ENCODE measurements around the gene ZBTB37. TPM values are rescaled to one million over a fixed set of nuclear protein-coding genes. Genes with fewer than 3 reads are reported as not detected.
"Not testable (repeated sequence)": the region's sequence is repeated elsewhere in the genome, so short reads cannot be mapped to it uniquely, and the experiment has no call there.

The ZBTB37 gene, protein sequence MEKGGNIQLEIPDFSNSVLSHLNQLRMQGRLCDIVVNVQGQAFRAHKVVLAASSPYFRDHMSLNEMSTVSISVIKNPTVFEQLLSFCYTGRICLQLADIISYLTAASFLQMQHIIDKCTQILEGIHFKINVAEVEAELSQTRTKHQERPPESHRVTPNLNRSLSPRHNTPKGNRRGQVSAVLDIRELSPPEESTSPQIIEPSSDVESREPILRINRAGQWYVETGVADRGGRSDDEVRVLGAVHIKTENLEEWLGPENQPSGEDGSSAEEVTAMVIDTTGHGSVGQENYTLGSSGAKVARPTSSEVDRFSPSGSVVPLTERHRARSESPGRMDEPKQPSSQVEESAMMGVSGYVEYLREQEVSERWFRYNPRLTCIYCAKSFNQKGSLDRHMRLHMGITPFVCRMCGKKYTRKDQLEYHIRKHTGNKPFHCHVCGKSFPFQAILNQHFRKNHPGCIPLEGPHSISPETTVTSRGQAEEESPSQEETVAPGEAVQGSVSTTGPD
- 1 to 10 TPM; 7.2 to 9.7 (median 8.1) TPM for polyA plus RNA-seq (ENCODE audit: insufficient read length in 4 of 4)

DNA sequence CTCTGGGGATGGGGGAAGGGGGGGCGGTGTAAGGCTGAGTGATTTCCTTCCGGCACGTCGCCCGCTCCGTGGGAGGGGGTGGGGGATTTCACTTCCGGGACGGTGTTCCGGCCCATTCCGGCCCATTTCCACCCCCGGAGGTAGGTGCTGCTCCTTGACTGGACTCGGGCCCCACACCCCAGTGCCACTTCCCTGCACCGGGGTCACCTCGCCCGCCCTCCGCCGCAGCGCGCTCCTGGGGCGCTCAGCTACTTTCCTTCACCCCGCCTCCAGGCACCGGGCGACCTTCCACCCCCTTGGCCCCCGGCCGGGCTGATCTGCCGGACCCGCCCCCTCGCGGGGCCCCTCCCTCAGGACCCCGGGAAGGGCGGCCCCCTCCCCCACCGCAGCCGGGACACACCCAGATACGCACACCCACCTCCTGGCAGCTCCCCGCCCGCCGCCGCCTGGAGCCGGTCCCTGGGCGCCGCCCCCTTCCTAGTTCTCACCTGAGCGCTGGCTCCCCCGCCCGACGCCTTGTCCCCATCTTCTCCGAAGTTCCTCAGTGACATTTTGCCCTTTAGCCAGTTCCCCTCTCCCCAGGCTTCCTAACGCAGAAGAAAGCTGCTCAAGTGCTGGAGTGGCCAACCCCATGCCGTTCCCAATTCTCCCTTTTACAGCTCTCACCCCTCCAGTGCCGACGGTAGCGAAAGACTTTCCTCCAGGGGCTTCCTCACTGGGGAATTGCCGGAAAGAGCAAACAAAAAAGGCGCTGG is at the start of gene ZBTB37:
ZBTB37 (plus strand) TSS at position 115 of the 755 bp plus-strand sequence. CDS start 1,846 bp downstream, outside the sequence.
- DNase-seq (ENCODE audit: low read depth in 4 of 4, low spot score in 3 of 4) = peak; percentile 65 to 70 (median 68)

DNA sequence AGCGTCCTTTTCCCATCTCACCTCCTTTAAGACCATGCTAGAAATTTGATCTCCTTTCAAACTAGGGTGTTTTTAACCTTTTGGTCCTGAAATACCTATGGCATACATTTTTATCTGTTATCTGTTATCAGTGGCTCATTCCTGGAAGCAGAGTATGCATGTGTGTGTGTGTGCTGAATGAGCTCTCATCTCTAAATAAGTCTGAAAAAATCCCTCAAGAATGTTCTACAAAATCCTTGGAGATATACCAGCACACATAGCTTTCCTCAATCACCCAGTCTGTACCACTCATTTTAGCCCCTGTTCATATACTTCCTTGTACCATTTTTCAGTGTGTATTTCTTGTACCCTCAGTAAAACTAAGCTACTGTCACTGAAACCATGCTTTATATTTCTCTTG is 49.7 kb upstream of the ZBTB37 start:
- no peak for DNase-seq (ENCODE audit: low read depth in 4 of 4, low spot score in 3 of 4)

DNA sequence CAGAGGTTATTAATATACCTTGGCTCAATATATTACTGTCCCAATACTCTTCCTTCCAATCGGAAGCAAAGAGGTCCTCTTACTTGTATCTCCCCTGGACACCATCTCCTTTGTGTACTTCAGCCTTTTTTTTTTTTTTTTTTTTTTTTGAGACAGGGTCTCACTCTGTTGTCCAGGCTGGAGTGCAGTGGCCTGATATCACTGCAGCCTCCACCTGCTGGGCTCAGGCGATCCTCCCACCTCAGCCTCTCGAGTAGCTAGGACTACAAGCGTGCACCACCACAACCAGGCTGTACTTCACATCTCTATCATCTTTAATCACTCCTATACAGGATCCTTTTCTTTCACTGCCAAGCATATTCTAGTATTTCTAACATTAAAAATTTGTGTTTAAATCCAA is 46.5 kb upstream of the ZBTB37 start:
- DNase-seq (ENCODE audit: low read depth in 4 of 4, low spot score in 3 of 4) = no peak

DNA sequence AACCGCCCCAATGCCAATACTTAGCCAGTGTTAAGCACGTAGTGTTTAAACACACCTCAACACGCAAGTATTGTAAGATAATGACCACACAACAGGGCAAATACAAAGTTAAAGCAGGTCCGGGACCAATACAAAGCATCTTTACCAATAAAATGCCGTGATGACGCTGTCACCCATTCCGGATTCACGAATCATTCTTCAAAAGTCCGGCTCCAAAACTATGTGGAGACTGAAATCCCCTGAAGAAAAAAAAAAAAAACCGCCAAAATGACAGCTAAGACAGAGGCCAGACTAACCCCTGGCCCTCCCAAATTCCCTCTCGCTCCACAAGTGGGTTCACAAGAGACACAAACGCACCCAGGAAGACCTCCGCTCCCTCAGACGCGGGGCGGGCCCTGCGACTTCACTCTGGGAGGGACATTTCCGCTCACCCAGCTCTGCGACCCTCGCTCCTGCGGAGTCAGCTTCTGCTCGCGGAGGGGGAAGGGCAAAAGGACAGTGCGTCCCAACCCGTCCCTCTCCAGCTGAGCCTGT is 44.3 kb upstream of the ZBTB37 start:
- peak in 1 of 4 donors; percentile 7 for DNase-seq (ENCODE audit: low read depth in 4 of 4, low spot score in 3 of 4)

DNA sequence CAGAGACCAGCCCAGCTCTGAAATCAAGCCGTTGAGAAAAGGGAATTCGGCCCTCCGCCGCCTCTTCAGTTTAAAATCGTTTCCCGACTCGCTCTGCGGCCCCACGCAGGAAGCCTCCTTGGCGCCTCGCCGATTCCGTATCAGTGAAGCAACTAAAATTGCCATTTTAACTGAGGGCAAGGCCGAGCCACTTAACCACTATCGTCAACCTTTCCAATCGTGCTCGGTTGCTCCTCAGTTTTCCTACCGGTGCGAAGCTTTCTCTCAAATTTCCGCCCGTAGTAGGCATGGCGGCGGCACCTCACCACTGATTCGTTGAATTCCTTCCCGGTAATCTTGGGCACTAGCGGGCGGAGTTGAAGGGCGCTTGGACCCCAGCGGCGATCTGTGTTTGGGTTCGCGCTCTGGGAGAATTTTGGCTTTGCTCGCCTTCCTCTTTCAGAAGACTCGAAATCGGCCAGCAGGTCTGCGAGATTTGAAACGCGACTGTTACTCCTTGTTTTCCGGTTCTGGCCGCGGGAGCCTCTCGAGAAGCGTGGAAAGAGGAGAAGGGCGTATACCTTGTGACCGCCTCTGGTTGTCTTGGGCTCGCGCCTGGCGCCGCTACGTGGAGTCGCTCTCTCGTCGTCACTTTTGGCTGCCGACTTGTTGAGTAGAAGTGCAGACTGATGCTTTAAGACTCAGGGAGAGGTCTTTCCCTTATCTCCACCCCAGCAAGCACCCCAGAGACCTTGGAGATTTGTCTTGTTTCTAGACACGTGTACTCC is 43.7 kb upstream of the ZBTB37 start, which contains the start of the genes CENPL and DARS2:
CENPL (minus strand) TSS at position 569 of the 767 bp plus-strand sequence. CDS start 13,584 bp downstream, outside the sequence.
DARS2 (plus strand) TSS at position 359 of the 767 bp plus-strand sequence. CDS start 557 bp downstream, outside the sequence.
- peak; percentile 86 to 96 (median 96) for DNase-seq (ENCODE audit: low read depth in 4 of 4, low spot score in 3 of 4)

DNA sequence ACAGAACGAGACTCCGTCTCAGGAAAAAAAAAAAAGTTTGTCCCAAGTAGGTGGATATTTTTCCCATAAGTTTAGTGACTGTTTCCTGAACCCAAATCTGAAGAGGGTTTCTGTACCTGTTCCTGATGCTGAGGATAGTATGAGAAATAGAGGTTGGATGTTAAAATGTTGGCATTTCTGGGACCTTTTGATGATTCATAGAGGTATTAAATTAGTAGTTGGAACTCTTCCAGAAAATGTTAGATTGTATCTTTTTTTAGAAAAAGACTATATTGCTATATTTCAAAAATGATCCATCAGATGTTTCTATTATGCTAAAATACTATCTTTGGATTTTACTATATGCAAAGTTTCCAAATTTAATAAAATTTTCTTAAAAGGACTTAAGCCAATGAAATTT is 40.6 kb upstream of the ZBTB37 start:
- DNase-seq (ENCODE audit: low read depth in 4 of 4, low spot score in 3 of 4) = no peak

DNA sequence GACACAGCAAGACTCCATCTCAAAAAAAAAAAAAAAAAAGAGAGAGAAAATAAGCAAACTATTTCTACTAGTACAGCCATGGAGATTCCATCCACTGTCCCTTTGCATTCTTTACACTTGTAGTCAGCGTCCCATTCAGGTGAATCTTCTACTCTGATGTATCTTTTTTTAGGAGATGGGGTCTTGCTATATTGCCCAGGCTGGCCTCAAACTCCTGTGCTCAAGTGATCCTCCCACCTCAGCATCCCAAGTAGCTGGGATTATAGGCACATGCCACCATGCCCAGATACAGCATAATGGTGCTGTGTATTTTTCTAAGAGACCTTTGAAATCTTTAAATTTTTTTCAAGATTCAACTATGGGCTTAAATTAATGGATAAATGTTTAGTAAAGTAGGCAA is 35.4 kb upstream of the ZBTB37 start:
- DNase-seq (ENCODE audit: low read depth in 4 of 4, low spot score in 3 of 4) = no peak

DNA sequence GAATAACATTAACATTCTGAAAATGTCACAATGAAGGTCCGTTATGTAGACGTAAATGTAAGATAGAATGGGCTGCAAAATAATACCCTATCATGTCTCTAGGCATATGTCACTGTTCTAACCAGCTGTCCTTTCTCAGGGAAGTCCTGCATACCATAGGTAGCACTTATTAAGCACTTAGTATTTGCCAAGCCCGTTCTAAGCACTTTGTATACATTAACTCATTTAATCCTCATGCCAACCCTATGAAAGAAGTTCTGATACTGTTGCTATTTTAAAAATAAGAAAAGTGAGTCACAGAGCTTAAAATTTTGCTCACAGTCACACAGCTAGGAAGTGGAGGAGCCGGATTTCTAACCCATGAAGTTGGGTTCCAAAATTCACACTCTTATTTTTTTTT is 16.1 kb upstream of the ZBTB37 start:
- DNase-seq (ENCODE audit: low read depth in 4 of 4, low spot score in 3 of 4) = no peak

DNA sequence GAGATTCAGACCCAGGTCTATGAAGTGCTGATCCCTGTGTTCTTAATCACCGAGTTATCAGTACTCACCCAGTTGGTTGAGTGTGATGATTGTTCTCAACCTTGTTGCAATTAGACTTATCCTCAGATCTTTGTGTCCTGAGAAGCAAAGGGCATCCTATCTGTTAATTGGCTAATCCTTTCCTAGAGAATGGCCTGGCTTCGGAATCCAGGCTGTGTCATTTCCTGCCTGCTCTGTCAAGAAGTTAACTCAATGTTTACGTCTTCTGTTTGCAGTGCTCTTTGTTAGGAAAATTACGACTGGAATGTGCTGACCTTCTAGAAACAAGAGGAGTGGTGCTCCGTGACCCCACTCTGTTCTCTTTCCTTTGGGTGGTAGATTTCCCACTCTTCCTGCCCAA is 15.1 kb upstream of the ZBTB37 start:
- DNase-seq (ENCODE audit: low read depth in 4 of 4, low spot score in 3 of 4) = no peak

DNA sequence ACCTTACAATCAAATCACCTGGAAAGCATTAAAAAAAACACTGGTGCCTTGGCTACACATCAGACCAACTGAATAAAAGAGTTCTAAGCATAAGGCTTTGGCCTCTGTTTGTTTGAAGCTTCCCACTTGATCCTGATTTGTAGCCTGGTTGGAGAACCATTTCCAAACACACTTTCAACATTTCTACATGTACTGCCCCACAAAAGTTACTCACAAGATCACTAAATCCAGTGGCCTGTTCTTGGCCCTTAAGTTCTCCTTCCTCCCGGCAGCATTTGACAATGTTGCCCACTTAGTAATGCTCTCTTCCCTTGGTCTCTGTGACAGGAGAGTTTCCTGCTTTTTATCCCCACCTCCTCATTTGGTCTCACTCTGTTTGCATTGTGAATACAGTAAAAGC is 12.2 kb upstream of the ZBTB37 start:
- DNase-seq (ENCODE audit: low read depth in 4 of 4, low spot score in 3 of 4) = no peak

DNA sequence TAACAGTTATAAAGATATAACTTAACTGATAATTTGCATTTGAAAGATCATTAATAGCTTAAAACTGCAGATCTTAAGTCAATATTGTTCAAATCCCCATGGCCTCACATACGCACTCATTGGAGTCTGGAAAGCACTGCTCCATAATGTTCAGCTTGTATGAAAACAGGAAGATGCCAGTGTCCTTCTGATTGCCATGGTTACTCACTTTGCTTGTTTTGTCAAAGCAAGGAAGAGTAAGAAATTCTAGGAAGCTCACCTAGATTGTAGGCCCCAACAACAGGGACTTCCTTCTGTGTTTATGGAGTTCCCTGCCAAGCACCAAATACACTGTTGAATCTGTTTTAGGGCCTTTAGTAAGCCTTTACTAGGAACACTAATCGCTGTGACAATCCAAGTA is 11.3 kb upstream of the ZBTB37 start:
- DNase-seq (ENCODE audit: low read depth in 4 of 4, low spot score in 3 of 4) = no peak

DNA sequence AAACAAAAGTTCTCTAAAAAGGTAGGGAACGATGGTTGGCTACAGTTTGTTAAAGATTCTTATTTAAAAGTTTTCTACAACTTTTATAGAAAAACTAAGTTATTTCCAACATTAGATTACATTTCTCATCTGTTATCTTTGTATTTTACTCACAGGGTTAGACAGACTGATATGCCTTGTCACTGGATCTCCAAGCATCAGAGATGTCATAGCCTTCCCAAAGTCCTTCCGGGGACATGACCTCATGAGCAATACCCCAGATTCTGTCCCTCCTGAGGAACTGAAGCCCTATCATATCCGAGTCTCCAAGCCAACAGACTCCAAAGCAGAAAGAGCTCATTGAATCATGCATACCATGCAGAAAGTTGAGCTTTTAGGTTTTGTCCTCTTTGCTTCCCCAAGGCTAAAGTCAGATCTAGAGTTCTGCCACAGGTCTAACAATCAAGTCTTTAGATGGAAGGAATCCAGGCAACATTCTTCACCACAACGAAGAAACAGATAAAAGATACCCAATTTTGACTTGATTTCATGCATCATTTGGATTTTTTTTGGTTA is 10.7 kb upstream of the ZBTB37 start:
- no peak for DNase-seq (ENCODE audit: low read depth in 4 of 4, low spot score in 3 of 4)

DNA sequence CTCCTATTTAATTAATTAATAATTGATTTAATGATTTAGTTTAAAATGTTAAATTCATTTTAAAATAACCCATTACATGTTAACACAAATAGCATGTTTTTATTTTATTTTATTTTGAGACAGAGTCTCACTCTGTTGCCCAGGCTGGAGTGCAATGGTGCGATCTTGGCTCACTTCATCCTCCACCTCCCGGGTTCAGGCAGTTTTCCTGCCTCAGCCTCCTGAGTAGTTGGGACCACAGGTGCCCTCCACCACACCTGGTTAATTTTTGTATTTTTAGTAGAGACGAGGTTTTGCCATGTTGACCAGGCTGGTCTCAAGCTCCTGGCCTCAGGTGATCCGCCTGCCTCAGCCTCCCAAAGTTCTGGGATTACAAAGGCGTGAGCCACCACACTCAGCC is 8.6 kb upstream of the ZBTB37 start:
- DNase-seq (ENCODE audit: low read depth in 4 of 4, low spot score in 3 of 4) = not testable (repeated sequence)

DNA sequence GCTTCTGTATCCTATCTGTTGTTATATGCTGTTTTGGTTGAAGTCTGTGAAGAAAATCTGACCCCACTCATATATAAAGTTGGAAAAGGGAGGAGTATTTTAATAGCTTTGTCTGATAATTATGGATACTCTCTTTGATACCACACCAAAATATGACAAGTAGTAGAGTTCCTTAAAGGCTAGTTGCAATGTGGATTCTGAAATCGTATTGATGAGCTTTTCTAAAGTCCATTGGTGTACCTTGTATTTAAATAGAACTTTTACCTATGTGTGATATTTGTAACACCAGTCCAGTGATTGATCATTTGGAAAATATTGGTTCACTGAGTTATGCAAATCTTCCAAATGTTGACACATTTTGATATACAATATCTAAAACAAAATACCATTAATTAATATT is 8.1 kb upstream of the ZBTB37 start:
- DNase-seq (ENCODE audit: low read depth in 4 of 4, low spot score in 3 of 4) = no peak

DNA sequence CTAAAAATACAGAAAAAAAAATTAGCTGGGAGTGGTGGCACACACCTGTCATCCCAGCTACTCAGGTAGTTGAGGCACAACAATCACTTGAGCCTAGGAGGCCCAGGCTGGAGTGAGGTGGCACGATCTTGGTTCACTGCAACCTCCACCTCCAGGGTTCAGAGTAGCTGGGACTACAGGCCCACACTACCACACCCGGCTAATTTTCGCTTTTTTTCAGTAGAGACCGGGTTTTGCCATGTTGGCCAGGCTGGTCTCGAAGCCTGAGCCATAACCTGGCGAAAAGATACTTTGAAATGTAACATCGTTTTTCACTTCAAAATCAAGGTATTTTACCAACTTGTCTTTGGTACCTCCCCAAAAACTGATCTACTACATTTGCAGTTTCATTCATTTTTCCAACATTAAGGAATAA is 6.4 kb upstream of the ZBTB37 start:
- DNase-seq (ENCODE audit: low read depth in 4 of 4, low spot score in 3 of 4) = no peak

DNA sequence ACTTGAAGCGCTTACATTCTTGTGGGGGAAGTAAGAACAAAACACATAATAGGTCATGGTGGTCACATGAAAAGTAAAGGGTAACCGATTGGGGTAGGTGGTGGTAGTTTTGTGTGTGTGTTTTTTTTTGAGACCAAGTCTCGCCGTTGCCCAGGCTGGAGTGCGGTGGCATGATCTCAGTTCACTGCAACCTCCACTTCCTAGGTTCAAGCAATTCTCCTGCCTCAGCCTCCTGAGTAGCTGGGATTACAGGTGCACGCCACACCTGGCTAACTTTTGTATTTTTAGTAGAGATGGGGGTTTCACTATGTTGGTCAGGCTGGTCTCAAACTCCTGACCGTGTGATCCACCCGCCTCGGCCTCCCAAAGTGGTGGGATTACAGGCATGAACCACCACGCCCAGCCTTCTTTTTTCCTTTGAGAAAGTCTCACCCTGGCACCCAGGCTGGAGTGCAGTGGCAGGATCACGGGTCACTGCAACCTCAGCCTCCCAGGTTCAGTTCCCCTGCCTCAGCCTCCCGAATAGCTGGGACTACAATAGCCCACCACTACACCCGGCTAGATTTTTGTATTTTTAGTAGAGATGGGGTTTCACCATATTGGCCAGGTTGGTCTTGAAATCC is 5.9 kb upstream of the ZBTB37 start:
- DNase-seq (ENCODE audit: low read depth in 4 of 4, low spot score in 3 of 4) = not testable (repeated sequence)

DNA sequence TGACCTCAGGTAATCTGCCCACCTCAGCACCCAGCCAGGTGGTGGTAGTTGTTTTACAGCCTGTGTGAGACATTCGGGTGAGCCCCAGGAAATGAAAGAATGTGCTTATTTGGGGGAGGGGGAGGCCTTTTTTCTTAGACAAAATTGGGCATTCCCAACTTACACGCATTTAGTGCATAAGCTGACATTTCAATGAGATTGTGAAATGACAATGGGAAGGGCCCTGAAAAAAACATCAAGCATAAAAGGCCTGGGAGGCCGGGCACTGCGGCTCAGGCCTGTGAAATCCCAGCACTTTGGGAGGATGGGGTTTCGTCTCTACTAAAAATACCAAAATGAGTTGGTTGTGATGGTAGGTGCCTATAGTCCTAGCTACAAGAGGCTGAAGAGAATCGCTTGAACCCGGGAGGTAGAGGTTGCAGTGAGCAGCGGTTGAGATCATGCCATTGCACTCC is 5.4 kb upstream of the ZBTB37 start:
- no peak for DNase-seq (ENCODE audit: low read depth in 4 of 4, low spot score in 3 of 4)

DNA sequence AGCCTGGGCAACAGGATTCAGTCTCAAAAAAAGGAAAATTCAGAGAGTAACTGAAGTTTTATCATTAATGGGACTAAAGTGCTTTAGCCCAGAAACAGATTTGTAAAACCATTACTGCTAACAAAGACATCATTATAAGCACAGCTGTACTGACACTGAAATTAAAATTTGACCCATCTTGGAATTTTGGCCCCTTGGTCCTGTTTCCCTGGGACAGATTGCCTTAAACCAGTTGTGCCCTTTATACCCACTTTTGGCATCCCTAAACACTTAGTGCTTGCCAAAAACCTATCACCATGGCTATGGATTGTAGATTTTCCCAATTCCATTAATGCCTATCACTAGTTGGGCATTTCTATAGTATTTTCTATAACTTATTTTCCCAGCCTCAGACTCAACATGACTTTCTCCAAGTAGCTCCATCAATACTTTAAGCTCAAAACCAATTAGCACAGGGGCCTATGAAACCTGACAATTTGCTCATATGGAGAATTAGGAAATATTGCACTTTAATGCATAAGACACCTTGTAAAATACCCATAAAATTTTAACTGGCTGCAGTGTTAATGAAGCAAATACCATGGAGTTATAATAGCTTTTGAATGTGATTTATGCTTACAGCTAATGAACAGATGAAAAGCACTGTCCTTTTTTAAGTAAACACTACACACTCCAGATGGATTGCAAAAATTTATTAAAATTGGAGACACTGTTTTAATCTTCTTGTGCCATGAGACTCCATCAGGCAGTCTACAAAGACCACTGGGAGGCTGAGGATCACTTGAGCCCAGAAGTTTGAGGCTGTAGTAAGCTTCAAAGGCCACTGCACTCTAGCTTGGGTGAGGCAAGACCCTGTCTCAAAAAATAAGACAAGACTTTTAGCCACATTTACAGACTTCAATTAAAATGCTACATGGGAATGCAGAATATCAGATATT is 4.7 kb upstream of the ZBTB37 start:
- no peak for DNase-seq (ENCODE audit: low read depth in 4 of 4, low spot score in 3 of 4)

Data from right renal pelvis (tissue), 4 donors.